Large intestine (tissue), 3 donors: ENCODE results near the gene RNF214. TPM values are rescaled to one million over a fixed set of nuclear protein-coding genes. Genes with fewer than 3 reads are reported as not detected.
"Not testable (repeated sequence)": the region's sequence is repeated elsewhere in the genome, so short reads cannot be mapped to it uniquely, and the experiment has no call there.

ENCODE experiments used
- DNase-seq, 2 donors: peaks; one replicate each; pipeline versions ENCODE4 v3.0.0 to v3.0.0-alpha.2; 2013
- H3K27ac ChIP-seq: one replicate; pipeline ENCODE4 v1.5.1; 2013; ENCODE audit warnings: low read length
- H3K27me3 ChIP-seq: 2 replicates; pipeline ENCODE4 v1.6.1; 2013; ENCODE audit warnings: low read length; ENCODE audit not compliant: control insufficient read depth, insufficient read depth
- H3K36me3 ChIP-seq: 2 replicates; pipeline ENCODE4 v1.6.1; 2013; ENCODE audit warnings: low read length; ENCODE audit not compliant: control insufficient read depth, insufficient read depth
- H3K4me1 ChIP-seq: one replicate; pipeline ENCODE4 v1.6.1; 2013; ENCODE audit warnings: low read length; ENCODE audit not compliant: control insufficient read depth, insufficient read depth
- H3K4me3 ChIP-seq: one replicate; pipeline ENCODE4 v1.5.1; 2013; ENCODE audit warnings: low read length
- H3K9me3 ChIP-seq: one replicate; pipeline ENCODE4 v1.6.1; 2013; ENCODE audit warnings: mild to moderate bottlenecking, low read depth, low read length, moderate library complexity; ENCODE audit not compliant: control insufficient read depth
- WGBS: methylation state at CpG from one replicate; pipeline ENCODE4 v1.1.5; 2013; ENCODE audit warnings: low lambda C conversion rate; ENCODE audit not compliant: insufficient coverage; 5-methylcytosine and 5-hydroxymethylcytosine counted together
- polyA plus RNA-seq: library from polyadenylated mRNA; unstranded; fragments of 120-200 nt; gene quantifications from one replicate; pipeline ENCODE4 v1.2.1, GENCODE V29; 2013

RNF214 gene
- polyA plus RNA-seq, 1 donor: 20.2 TPM

DNA sequence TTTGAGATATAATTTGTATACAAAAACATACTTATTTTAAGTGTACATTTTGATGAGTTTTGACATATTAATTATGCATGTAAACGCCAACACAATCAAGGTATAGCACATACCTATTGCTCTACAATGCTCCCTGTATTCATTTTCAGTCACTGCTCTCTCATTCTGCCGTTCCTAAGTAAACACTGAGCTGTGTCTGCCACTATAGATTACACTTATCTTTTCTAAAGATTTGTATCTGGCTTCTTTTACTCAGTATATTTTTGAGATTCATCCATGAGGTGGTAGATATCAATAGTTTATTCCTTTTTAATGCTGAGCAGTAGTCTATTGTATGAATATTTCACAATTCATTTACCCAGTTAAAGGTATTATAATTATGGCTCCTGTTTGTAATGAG, 33.3 kb downstream of the RNF214 start:
- no peaks in the 10 kb centered on the region for H3K9me3 ChIP-seq
- H3K36me3 ChIP-seq: peaks cover 17% of the 10 kb centered on the region
- H3K4me3 ChIP-seq: no peak overlapping the region
- WGBS: 80% methylated on average over 1 of the region's 2 CpGs
- H3K27ac ChIP-seq: no peak overlapping the region
- peaks cover 2% of the 10 kb centered on the region for H3K4me1 ChIP-seq
- H3K27me3 ChIP-seq: no peaks in the 10 kb centered on the region
- no peak for DNase-seq

DNA sequence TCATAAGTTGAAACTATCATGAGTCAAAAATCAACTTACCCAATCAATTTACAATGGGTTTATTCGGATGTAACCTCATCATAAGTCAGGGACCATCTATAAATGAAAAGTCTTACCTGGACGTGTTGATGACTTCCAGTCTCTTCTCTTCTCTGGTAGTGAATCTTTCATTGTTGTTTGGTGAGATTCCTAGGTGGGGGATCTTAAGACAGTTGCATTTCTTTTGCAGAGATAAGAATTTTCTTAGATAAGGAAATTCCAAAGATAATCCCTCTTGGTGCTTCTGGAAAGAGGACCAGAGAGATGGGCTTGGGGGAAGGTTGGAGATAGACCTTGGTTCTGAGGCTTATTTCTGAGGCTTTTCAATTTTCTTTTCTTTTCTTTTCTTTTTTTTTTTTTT, 37.4 kb downstream of the RNF214 start:
- DNase-seq: no peak
- WGBS: 63% methylated on average over 2 of the region's 2 CpGs

DNA sequence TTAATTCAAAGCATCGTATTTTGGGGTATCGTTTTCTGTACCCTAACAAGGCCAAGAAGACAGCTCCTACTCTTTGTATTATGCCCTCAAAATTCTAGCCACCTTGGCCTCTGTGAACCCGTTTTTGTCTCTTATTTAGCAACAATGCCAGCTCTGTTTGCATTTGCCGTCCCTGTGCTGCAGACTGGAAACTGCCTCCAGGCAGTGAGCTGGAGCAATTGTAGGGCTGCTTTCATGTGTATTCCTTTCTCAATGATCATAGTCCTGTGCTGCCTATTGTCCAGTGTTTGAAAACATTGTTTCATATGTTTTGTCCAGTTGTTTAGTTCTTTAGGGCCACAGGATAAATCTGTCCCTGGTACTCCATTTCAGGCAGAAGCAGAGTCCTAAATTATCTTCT, 38.7 kb downstream of the RNF214 start:
- Histone ChIP-seq H3K4me1 (peaks cover 2% of the 10 kb centered on the region), H3K9me3 (no peaks in the 10 kb centered on the region), H3K4me3 (no peak overlapping the region), H3K36me3 (peaks cover 12% of the 10 kb centered on the region), H3K27me3 (no peaks in the 10 kb centered on the region), H3K27ac (no peak overlapping the region)
- no CpG with 5 or more reads among the region's 4 CpGs for WGBS
- DNase-seq: no peak

More for the DNA sequence above, 37.4 kb downstream of the RNF214 start:
- Histone ChIP-seq H3K4me3 (no peak overlapping the region), H3K27ac (no peak overlapping the region), H3K4me1 (peaks cover 2% of the 10 kb centered on the region), H3K9me3 (no peaks in the 10 kb centered on the region), H3K36me3 (peaks cover 8% of the 10 kb centered on the region), H3K27me3 (no peaks in the 10 kb centered on the region)

DNA sequence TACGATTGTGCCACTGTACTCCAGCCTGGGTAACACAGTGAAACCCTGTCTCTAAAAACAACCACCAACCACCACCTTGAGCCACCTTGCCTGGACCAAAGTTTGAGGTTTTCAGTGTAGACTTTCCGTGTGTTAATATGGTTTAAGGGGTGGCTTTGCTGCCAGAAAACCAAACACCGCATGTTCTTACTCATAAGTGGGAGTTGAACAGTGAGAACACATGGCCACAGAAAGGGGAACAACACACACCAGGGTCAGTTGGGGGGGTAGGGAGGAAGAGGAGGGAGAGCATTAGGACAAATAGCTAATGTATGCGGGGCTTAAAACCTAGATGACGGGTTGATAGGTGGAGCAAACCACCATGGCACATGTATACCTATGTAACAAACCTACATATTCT, 39.7 kb downstream of the RNF214 start:
- H3K27me3 ChIP-seq, H3K27ac ChIP-seq, H3K9me3 ChIP-seq, DNase-seq, H3K36me3 ChIP-seq, H3K4me1 ChIP-seq, H3K4me3 ChIP-seq: not testable (repeated sequence)
- no CpG with 5 or more reads among the region's 5 CpGs for WGBS

DNA sequence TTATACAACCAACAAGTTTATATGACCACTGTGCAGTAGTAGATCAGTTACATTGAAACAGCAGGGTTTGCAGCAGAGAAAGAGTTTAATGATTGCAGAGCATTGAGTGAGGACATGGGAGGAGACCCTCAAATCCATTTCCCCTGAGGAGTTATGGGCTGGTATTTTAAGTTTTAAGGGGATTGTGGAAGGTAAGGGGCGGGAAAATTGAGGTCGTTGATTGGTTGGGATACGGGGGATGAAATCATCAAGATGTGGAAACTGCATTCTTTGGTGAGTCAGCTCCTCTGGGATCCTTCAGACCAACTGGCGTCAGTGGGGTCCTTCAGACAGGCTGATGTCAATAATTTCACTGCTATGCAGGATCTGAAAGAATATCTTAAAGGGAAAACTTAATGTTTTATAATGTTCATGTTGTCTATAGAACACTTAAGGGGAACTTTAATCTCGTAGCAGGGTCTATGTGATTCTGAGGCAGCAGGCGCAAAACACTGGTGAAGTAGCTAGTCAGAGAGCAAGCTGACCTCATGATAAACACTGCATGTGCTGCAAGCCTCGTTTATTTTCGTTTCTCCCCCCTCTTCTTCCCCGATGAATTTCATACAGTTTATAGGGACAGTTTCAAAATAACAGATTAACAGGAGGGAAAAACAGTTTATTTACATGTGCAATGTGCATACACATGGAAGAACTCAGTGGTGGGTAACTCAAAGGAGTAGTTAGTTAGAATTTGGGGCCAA, 41.2 kb downstream of the RNF214 start:
- no peak overlapping the region for H3K4me3 ChIP-seq
- peaks cover 7% of the 10 kb centered on the region for H3K36me3 ChIP-seq
- H3K27ac ChIP-seq: no peak overlapping the region
- no peaks in the 10 kb centered on the region for H3K27me3 ChIP-seq
- H3K9me3 ChIP-seq: no peaks in the 10 kb centered on the region
- no peaks in the 10 kb centered on the region for H3K4me1 ChIP-seq
- DNase-seq: no peak
- WGBS: 70% methylated on average over 2 of the region's 9 CpGs

DNA sequence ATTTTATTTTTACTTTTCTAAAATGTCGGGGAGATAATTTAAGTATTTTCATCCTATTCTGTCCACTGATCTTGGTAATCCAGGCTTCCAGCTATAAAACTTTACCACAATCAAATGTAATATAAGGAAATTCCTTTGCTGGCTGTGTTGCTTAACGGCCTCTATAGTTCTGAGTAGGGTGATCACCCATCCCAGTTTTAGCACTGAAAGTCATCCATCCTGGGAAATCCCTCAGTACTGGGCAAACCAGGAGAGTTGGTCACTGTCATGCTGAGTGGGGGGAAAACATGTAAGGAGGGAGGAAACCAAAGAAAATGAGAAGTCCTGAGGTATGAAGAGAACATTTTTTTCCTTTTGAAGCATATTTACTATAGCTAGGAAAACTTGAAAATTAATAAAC, 45.9 kb downstream of the RNF214 start:
- no peak overlapping the region for H3K27ac ChIP-seq
- 100% methylated on average over 1 of the region's 2 CpGs for WGBS
- H3K4me3 ChIP-seq: no peak overlapping the region
- DNase-seq: no peak
- H3K4me1 ChIP-seq: no peaks in the 10 kb centered on the region
- H3K27me3 ChIP-seq: no peaks in the 10 kb centered on the region
- peaks cover 26% of the 10 kb centered on the region for H3K36me3 ChIP-seq
- H3K9me3 ChIP-seq: no peaks in the 10 kb centered on the region

DNA sequence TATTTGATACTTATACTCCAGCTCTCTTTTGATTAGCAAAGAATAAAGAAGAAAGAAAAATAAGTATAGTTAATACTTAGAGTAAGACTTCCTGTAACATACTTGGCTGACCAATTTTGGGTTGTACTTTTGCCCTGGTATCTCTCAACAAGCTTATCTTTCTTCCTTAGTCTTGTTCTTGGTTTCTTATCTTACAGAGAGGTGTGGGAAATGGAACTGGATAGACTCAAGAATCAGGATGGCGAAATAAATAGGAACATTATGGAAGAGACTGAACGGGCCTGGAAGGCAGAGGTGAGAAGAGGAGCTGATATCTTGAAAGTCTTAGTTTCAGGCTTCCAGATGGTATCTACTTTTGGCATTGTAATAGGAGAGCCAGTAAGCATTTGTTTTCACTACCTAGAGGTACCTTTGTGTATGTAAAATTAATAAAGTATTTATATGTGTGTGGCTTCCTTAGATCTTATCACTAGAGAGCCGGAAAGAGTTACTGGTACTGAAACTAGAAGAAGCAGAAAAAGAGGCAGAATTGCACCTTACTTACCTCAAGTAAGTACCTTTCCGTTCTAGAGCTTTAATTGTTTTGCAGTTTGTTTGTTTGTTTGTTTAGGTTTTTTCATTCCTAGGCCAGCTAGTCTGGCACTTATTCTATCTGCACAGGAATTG, 47.4 kb downstream of the RNF214 start:
- no peaks in the 10 kb centered on the region for H3K9me3 ChIP-seq
- H3K36me3 ChIP-seq: peaks cover 32% of the 10 kb centered on the region
- no peak for DNase-seq
- no peaks in the 10 kb centered on the region for H3K4me1 ChIP-seq
- H3K27ac ChIP-seq: no peak overlapping the region
- no CpG with 5 or more reads among the region's 4 CpGs for WGBS
- H3K27me3 ChIP-seq: no peaks in the 10 kb centered on the region
- no peak overlapping the region for H3K4me3 ChIP-seq

DNA sequence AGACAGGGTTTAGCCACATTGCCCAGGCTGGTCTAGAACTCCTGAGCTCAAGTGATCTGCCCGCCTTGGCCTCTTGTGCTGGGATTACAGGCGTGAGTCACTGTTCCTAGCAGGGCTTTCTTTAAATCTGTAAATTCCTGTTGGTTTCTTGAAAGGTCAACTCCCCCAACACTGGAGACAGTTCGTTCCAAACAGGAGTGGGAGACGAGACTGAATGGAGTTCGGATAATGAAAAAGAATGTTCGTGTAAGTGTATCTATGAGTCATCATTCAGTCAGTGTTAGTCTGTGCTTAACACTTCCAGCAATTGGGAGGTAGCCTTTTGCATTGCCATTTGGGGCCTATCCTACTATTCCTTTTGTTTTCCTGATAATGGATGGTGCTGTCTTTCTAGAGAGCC, 48.7 kb downstream of the RNF214 start:
- Histone ChIP-seq H3K4me1 (no peaks in the 10 kb centered on the region), H3K36me3 (peaks cover 40% of the 10 kb centered on the region), H3K27ac (no peak overlapping the region), H3K27me3 (no peaks in the 10 kb centered on the region), H3K4me3 (no peak overlapping the region), H3K9me3 (no peaks in the 10 kb centered on the region)
- WGBS: 89% methylated on average over 3 of the region's 6 CpGs
- DNase-seq: no peak

DNA sequence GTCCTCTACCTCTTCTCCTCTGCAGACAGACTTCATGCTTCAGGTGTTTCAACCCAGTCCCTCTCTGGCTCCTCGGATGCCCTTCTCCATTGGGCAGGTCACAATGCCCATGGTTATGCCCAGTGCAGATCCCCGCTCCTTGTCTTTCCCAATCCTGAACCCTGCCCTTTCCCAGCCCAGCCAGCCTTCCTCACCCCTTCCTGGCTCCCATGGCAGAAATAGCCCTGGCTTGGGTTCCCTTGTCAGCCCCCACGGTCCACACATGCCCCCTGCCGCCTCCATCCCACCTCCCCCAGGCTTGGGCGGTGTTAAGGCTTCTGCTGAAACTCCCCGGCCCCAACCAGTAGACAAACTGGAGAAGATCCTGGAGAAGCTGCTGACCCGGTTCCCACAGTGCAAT, 49.4 kb downstream of the RNF214 start:
- H3K27ac ChIP-seq: no peak overlapping the region
- H3K9me3 ChIP-seq: no peaks in the 10 kb centered on the region
- H3K4me1 ChIP-seq: peaks cover 2% of the 10 kb centered on the region
- no peak for DNase-seq
- no CpG with 5 or more reads among the region's 7 CpGs for WGBS
- no peaks in the 10 kb centered on the region for H3K27me3 ChIP-seq
- H3K36me3 ChIP-seq: peaks cover 40% of the 10 kb centered on the region
- no peak overlapping the region for H3K4me3 ChIP-seq

DNA sequence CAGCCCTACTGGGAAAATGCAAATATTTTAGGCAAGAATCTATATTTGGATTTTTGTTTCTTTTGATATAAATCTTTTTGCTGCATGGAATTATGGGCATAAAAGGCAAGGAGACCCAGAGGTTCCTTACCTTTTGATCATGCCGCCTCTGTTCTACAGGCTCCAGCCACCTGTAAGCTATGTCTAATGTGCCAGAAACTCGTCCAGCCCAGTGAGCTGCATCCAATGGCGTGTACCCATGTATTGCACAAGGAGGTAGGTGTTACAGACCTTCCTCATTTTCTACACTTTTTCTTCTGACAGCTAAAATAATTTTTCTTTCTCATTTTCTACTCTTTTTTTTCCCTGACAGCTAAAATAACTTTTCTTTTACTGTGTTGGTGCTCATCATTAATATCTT, 50.5 kb downstream of the RNF214 start:
- Histone ChIP-seq H3K4me3 (no peak overlapping the region), H3K27ac (no peak overlapping the region), H3K27me3 (no peaks in the 10 kb centered on the region), H3K4me1 (peaks cover 11% of the 10 kb centered on the region), H3K36me3 (peaks cover 43% of the 10 kb centered on the region), H3K9me3 (no peaks in the 10 kb centered on the region)
- no peak for DNase-seq
- no CpG with 5 or more reads among the region's 3 CpGs for WGBS

DNA sequence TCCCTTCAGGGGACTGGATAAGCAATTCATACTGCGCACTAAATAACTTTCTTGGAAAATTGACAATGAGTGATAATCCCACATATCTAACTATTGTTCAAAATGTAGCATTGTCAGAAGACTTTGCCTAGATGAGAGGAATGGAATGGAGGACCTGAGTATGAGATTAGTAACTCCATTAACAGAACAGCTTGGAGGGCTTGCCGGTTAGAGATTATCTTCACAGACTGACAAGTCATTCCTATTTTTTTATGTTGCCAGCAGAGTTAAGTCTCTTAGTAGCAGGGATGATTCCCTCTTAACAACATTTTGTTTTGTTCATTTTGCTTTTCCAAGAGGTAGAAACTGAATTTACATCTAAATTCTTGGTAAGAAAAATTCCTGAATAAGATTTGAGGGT, 51.6 kb downstream of the RNF214 start:
- Histone ChIP-seq H3K36me3 (peaks cover 52% of the 10 kb centered on the region), H3K4me3 (no peak overlapping the region), H3K27ac (no peak overlapping the region), H3K27me3 (no peaks in the 10 kb centered on the region), H3K9me3 (no peaks in the 10 kb centered on the region), H3K4me1 (peaks cover 16% of the 10 kb centered on the region)
- no peak for DNase-seq
- no CpG with 5 or more reads among the region's 2 CpGs for WGBS
